Measurements from ENCODE around the gene CEP85. TPM values are rescaled to one million over a fixed set of nuclear protein-coding genes. Genes with fewer than 3 reads are reported as not detected.

Gene CEP85
- total and polyA plus RNA-seq, 2 experiments from 2014 or later, result 22.9 to 33.2 TPM

DNA sequence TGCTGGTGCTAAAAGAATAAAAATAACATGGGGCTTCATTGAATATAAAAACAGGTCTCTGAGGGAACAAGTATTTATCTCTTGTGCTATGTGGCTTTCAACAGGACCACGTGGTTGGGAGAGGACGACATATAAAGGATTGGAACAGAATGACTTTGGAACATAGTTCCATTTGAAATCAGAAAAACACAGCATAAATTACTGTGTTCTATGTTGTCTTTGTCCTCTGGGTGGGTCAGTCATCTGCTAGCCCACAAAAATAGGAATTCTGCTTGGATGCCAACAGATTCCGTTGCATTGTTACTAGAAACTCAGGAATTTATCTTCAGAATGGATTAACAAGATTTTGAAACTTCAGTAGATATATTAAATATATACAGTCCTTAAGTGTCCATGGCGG is 5.9 kb downstream of the CEP85 start:
- DNase-seq (ENCODE audit: low read depth in 1 of 2, low spot score in 1 of 2), result peak in 1 of 2 donors; percentile 39
- Histone ChIP-seq H3K27me3 (no peaks in the 10 kb centered on the region), H3K4me3 (no peak overlapping the region), H3K9me3 (ENCODE audit: low read depth) (no peaks in the 10 kb centered on the region), H3K27ac (no peak overlapping the region), H3K36me3 (peaks cover 6% of the 10 kb centered on the region), H3K4me1 (ENCODE audit: low read depth) (peaks cover 5% of the 10 kb centered on the region)
- TF ChIP-seq, protein P1, sequence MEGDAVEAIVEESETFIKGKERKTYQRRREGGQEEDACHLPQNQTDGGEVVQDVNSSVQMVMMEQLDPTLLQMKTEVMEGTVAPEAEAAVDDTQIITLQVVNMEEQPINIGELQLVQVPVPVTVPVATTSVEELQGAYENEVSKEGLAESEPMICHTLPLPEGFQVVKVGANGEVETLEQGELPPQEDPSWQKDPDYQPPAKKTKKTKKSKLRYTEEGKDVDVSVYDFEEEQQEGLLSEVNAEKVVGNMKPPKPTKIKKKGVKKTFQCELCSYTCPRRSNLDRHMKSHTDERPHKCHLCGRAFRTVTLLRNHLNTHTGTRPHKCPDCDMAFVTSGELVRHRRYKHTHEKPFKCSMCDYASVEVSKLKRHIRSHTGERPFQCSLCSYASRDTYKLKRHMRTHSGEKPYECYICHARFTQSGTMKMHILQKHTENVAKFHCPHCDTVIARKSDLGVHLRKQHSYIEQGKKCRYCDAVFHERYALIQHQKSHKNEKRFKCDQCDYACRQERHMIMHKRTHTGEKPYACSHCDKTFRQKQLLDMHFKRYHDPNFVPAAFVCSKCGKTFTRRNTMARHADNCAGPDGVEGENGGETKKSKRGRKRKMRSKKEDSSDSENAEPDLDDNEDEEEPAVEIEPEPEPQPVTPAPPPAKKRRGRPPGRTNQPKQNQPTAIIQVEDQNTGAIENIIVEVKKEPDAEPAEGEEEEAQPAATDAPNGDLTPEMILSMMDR (IDR thresholded peaks at IDR 0.05; ENCODE audit: low read depth, low read length), result no peak

DNA sequence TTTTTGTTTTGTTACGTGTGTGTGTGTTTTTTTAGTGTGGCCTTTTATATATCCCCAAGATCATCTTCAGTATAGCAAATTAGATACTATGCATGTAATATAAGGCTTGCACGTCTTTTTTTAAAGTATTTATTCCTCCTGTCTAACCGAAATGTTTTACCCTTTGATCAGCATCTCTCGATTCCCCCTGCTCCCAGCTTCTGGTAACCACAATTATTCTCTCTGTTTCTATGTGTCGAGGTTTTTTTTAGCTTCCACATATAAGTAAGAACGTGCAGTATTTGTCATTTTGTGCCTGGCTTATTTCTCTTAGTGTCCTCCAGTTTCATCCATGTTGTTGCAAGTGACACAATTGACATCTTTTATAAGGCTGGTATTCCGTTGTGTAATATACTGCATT is 18.7 kb downstream of the CEP85 start:
- Histone ChIP-seq H3K4me1 (ENCODE audit: low read depth) (peaks cover 23% of the 10 kb centered on the region), H3K9me3 (ENCODE audit: low read depth) (no peaks in the 10 kb centered on the region), H3K27ac (no peak overlapping the region), H3K36me3 (peaks cover 6% of the 10 kb centered on the region), H3K27me3 (no peaks in the 10 kb centered on the region), H3K4me3 (no peak overlapping the region)
- TF ChIP-seq, protein P1 (IDR thresholded peaks at IDR 0.05; ENCODE audit: low read depth, low read length), result no peak
- no peak for DNase-seq (ENCODE audit: low read depth in 1 of 2, low spot score in 1 of 2)

DNA sequence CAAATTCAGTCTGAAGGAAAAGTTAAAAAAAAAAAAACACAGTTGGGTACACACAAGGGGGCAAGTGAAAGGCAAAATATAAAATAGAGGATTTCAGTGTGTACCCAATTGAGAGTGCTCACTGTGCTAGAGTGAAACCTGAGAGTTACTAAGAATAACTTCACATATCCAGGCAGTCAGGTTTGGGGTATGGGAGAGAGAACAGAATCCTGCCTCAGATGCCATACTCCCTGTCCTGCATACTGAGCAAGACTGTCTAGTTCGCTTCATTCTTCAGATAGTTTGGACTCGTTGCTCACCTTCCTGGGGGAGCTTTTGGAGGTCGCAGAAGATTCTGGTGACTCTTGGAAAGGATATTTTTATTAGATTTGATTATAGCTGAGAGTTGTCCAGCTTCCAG is 20.4 kb downstream of the CEP85 start:
- TF ChIP-seq, protein P1 (IDR thresholded peaks at IDR 0.05; ENCODE audit: low read depth, low read length), result no peak
- Histone ChIP-seq H3K36me3 (peaks cover 14% of the 10 kb centered on the region), H3K27ac (peak overlapping the region; percentile 97), H3K27me3 (no peaks in the 10 kb centered on the region), H3K4me1 (ENCODE audit: low read depth) (peaks cover 23% of the 10 kb centered on the region), H3K9me3 (ENCODE audit: low read depth) (no peaks in the 10 kb centered on the region), H3K4me3 (no peak overlapping the region)
- peak in 1 of 2 donors; percentile 73 for DNase-seq (ENCODE audit: low read depth in 1 of 2, low spot score in 1 of 2)

DNA sequence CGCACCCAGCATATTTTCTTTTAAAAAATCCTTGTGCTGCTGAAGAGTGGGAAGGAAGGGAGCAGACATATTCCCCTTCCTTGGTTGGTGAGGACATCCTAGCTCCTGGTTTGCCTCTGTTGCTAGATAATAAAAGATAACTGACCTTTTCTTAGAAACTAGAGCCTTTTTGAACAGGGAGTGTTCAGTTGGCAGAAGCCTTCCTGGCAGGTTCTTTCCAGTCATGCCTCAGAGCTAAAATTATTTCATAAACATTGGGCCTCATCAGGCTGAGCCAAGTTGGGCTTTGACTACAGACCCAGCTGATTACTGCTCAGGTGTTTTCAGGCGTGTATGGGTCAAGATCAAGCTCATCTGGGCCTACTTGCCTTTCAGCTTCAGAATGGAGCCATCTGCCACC is 23.2 kb downstream of the CEP85 start:
- Histone ChIP-seq H3K4me3 (no peak overlapping the region), H3K9me3 (ENCODE audit: low read depth) (no peaks in the 10 kb centered on the region), H3K4me1 (ENCODE audit: low read depth) (peaks cover 23% of the 10 kb centered on the region), H3K36me3 (peaks cover 27% of the 10 kb centered on the region), H3K27me3 (no peaks in the 10 kb centered on the region), H3K27ac (no peak overlapping the region)
- DNase-seq (ENCODE audit: low read depth in 1 of 2, low spot score in 1 of 2), result no peak
- TF ChIP-seq, protein P1 (IDR thresholded peaks at IDR 0.05; ENCODE audit: low read depth, low read length), result no peak

DNA sequence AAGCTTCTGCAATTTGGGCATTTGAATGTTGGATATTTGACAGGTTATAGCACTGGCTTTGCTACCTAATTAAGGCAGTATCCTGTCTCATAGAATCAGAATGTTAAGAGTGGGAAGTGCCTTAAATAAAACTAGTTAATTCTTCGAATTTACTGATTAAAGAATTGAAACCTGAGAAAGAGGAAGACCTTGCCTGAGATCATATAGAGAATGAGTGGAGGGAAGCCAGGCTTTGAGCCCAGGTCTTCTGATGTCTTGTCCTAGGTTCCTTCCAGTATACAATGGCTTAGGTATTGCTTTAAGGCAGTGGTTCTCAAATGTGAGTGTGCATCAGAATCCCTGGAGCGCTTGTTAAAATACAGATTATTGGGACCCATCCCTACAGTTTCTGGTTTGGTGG is 25.0 kb downstream of the CEP85 start:
- TF ChIP-seq, protein P1 (IDR thresholded peaks at IDR 0.05; ENCODE audit: low read depth, low read length), result no peak
- Histone ChIP-seq H3K9me3 (ENCODE audit: low read depth) (no peaks in the 10 kb centered on the region), H3K27ac (no peak overlapping the region), H3K36me3 (peaks cover 32% of the 10 kb centered on the region), H3K4me3 (no peak overlapping the region), H3K27me3 (no peaks in the 10 kb centered on the region), H3K4me1 (ENCODE audit: low read depth) (peaks cover 18% of the 10 kb centered on the region)
- DNase-seq (ENCODE audit: low read depth in 1 of 2, low spot score in 1 of 2), result no peak

DNA sequence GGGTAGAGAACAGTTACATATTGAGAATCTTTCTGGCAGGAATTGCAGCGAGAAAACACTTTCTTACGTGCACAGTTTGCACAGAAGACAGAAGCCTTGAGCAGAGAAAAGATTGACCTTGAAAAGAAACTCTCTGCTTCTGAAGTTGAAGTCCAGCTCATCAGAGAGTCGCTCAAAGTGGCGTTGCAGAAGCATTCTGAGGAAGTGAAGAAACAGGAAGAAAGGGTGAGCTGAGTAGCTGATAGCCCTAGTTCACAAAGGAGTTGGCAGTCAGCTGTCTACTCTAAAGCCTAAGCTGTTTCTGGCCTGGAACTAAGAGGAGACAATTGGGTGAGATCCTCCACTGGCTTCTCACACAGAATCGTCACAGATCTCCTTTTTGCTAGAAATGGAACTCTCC is 25.6 kb downstream of the CEP85 start:
- H3K4me1 ChIP-seq (ENCODE audit: low read depth), result peaks cover 12% of the 10 kb centered on the region

More for the DNA sequence above, 25.6 kb downstream of the CEP85 start:
- H3K4me3 ChIP-seq, result no peak overlapping the region
- H3K9me3 ChIP-seq (ENCODE audit: low read depth), result no peaks in the 10 kb centered on the region
- no peaks in the 10 kb centered on the region for H3K27me3 ChIP-seq
- TF ChIP-seq, protein P1 (IDR thresholded peaks at IDR 0.05; ENCODE audit: low read depth, low read length), result no peak
- DNase-seq (ENCODE audit: low read depth in 1 of 2, low spot score in 1 of 2), result no peak
- H3K27ac ChIP-seq, result no peak overlapping the region
- H3K36me3 ChIP-seq, result peaks cover 32% of the 10 kb centered on the region

Data from cardiac muscle cell (in vitro differentiated cells and primary cell).